ENCODE measurements around the gene IRF2. TPM values are rescaled to one million over a fixed set of nuclear protein-coding genes. Genes with fewer than 3 reads are reported as not detected.

The IRF2 gene
- polyA plus RNA-seq, 1 donor (not counting 4 experiments of a cell fraction or from before 2014, with no cell fraction given), result 23.8 TPM

- dilution Hi-C loops (cut with MboI; ENCODE audit: extremely low pct_ligation_motif_present, low sequenced_read_pairs), result no loop called here
- peaks cover 23% of the 10 kb centered on the region for H3K4me1 ChIP-seq (ENCODE audit: control insufficient read depth, extremely low read depth, insufficient read depth, low read length)
- no peaks in the 10 kb centered on the region for H3K27me3 ChIP-seq (ENCODE audit: control insufficient read depth, extremely low read depth, insufficient read depth, low read length)
- H3K4me3 ChIP-seq (ENCODE audit: control insufficient read depth in 2 of 3, extremely low read depth in 1 of 3, insufficient read depth in 2 of 3, low read depth in 1 of 3, low read length in 3 of 3), result no peak overlapping the region
- no peak overlapping the region for H3K9ac ChIP-seq (ENCODE audit: control insufficient read depth, extremely low read depth, insufficient read depth, low read length)
- peak overlapping the region; percentile 31 for H3K27ac ChIP-seq (ENCODE audit: control insufficient read depth, insufficient read depth, low read length)
- no peak overlapping the region for H2AFZ ChIP-seq (ENCODE audit: control insufficient read depth, low read length)
- no peaks in the 10 kb centered on the region for H4K20me1 ChIP-seq (ENCODE audit: control insufficient read depth, extremely low read depth, insufficient read depth, low read length)
- TF ChIP-seq CTCF (optimal IDR thresholded peaks at IDR 0.05 in 1 of 3, IDR thresholded peaks at IDR 0.05 in 1 of 3, conservative IDR thresholded peaks at IDR 0.05 in 1 of 3; ENCODE audit: extremely low read depth in 1 of 3, insufficient read depth in 2 of 3, low read length in 3 of 3), result peak in 2 of 3 experiments; percentile 21 to 24
- no peak for TF ChIP-seq EZH2 (IDR thresholded peaks at IDR 0.05; ENCODE audit: low read length)
- H3K36me3 ChIP-seq (ENCODE audit: control insufficient read depth in 2 of 2, extremely low read depth in 1 of 2, insufficient read depth in 2 of 2, low read length in 2 of 2), result peaks cover 7 to 14% of the 10 kb centered on the region in 2 experiments
- H3K79me2 ChIP-seq (ENCODE audit: control insufficient read depth, insufficient read depth, low read length), result no peaks in the 10 kb centered on the region
- DNase-seq (ENCODE audit: low read depth, low spot score) (no peak), FAIRE-seq (peak; percentile 9)
- no peaks in the 10 kb centered on the region for H3K9me3 ChIP-seq (ENCODE audit: control insufficient read depth, low read depth, low read length)
- H3K9me1 ChIP-seq (ENCODE audit: control insufficient read depth, extremely low read depth, insufficient read depth, low read length), result no peaks in the 10 kb centered on the region
- peak overlapping the region; percentile 29 for H3K4me2 ChIP-seq (ENCODE audit: control insufficient read depth, extremely low read depth, insufficient read depth, low read depth, low read length)
Observed at GRCh38 chr4:184400375-184400870, 73.9 kb downstream of the IRF2 start.

- no peaks in the 10 kb centered on the region for H3K27me3 ChIP-seq (ENCODE audit: control insufficient read depth, extremely low read depth, insufficient read depth, low read length)
- dilution Hi-C loops (cut with MboI; ENCODE audit: extremely low pct_ligation_motif_present, low sequenced_read_pairs), result no loop called here
- H3K79me2 ChIP-seq (ENCODE audit: control insufficient read depth, insufficient read depth, low read length), result no peaks in the 10 kb centered on the region
- no peak for DNase-seq (ENCODE audit: low read depth, low spot score)
- TF ChIP-seq EZH2 (IDR thresholded peaks at IDR 0.05; ENCODE audit: low read length) (no peak), CTCF (optimal IDR thresholded peaks at IDR 0.05 in 1 of 3, IDR thresholded peaks at IDR 0.05 in 1 of 3, conservative IDR thresholded peaks at IDR 0.05 in 1 of 3; ENCODE audit: extremely low read depth in 1 of 3, insufficient read depth in 2 of 3, low read length in 3 of 3) (no peak)
- H3K36me3 ChIP-seq (ENCODE audit: control insufficient read depth in 2 of 2, extremely low read depth in 1 of 2, insufficient read depth in 2 of 2, low read length in 2 of 2), result peaks cover 7 to 10% of the 10 kb centered on the region in 2 experiments
- no peak for FAIRE-seq
- no peak overlapping the region for H3K9ac ChIP-seq (ENCODE audit: control insufficient read depth, extremely low read depth, insufficient read depth, low read length)
- H3K4me1 ChIP-seq (ENCODE audit: control insufficient read depth, extremely low read depth, insufficient read depth, low read length), result peaks cover 23% of the 10 kb centered on the region
- no peak overlapping the region for H2AFZ ChIP-seq (ENCODE audit: control insufficient read depth, low read length)
- H4K20me1 ChIP-seq (ENCODE audit: control insufficient read depth, extremely low read depth, insufficient read depth, low read length), result no peaks in the 10 kb centered on the region
- no peak overlapping the region for H3K4me2 ChIP-seq (ENCODE audit: control insufficient read depth, extremely low read depth, insufficient read depth, low read depth, low read length)
- H3K4me3 ChIP-seq (ENCODE audit: control insufficient read depth in 2 of 3, extremely low read depth in 1 of 3, insufficient read depth in 2 of 3, low read depth in 1 of 3, low read length in 3 of 3), result no peak overlapping the region
- no peaks in the 10 kb centered on the region for H3K9me3 ChIP-seq (ENCODE audit: control insufficient read depth, low read depth, low read length)
- H3K27ac ChIP-seq (ENCODE audit: control insufficient read depth, insufficient read depth, low read length), result no peak overlapping the region
- H3K9me1 ChIP-seq (ENCODE audit: control insufficient read depth, extremely low read depth, insufficient read depth, low read length), result no peaks in the 10 kb centered on the region
Observed at GRCh38 chr4:184399512-184399908, 74.8 kb downstream of the IRF2 start.
